GM04503 (cell line): ENCODE results near the gene NCAPG2.
"Not testable (repeated sequence)": the region's sequence is repeated elsewhere in the genome, so short reads cannot be mapped to it uniquely, and the experiment has no call there.

ENCODE experiments used
- DNase-seq: peaks from one replicate; pipeline ENCODE4 v3.0.0-alpha.2; 2012; ENCODE audit warnings: low read depth

Gene NCAPG2

DNA sequence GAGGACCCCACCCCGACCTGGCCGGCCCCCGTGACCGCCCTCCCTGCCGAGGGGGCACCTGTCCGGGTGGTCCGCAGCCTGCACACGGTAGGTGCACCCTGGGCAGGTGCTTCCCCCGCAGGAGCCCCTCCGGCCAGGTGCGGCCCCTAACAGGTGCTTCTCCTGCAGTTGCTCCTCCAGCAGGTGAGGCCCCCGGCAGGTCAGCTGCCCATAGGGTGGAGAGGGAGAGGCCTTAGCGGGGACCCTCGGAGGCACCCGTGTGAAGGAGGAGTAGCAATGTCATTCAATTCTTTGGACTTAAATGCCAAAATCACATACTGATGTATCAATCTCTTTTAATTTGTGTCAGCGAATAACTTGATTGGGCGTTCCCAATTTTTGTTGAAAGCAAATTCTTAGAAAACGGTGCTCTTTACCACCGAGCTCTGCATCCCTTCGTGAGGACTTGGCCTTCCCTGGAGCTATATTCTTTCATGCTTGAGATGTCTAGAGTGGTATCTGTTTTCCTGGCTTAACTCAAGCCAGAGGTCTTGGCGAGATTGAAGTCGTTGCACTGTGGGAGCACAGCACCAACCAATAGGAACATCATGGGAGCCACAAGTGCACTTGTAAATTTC lies 738 bp upstream of the NCAPG2 start:
- DNase-seq, result no peak

- DNase-seq, result not testable (repeated sequence)
Measured at GRCh38 chr7:158703679-158704523, 703 bp downstream of the NCAPG2 start.

DNA sequence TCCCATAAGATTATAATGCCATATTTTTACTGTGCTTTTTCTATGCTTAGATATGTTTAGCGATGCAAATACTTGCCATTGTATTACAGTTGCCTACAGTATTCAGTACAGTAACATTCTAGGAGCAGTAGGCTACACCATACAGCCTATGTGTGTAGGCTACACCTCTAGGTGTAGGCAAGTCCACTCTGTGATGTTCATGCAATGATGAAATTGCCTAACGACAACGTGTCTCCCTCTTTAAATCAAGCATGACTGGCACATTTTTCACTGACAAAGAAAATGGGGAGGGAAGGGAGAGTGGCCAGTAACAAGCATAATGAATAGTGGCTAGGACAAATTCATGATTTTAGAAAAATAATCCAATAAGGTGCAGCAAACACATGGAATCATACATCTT lies 1.7 kb downstream of the NCAPG2 start:
- DNase-seq, result no peak

DNA sequence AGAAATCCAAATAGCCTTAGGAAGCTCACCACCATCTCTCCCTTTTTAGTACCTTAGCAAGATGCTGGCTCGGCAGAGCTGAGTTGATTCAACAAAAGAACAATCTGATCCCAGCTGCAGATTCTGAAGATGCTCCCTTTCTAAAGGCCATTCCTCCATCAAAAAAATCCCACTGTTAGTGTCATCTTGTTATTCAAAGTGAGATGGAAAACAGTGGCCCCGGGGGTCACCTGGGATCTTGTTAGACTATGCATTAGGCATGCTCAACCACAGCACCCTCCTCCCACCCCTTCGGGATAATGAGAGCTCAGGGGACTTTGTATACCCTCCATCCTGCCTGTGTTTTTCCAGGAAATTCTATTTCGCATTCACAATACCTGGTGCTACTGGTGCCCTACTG lies 2.4 kb downstream of the NCAPG2 start:
- no peak for DNase-seq

DNA sequence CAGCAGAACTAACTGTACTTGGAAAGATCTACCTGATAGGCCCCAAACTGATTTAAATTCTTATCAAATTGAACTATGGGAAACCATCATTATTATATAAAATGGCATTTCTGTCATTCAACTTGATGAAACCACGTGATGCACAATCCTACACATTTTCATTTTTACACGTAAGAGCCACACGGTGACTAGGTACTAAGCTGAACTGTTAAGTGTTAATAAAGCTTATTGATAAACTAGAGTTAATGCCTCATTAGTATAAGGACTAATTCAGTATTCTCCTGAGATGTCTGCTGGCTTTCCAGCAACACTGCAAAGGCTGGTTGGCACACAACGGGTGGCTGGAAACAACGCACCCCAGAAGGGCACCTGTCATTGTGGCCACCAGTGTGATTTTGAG lies 4.6 kb downstream of the NCAPG2 start:
- DNase-seq, result no peak

- DNase-seq, result no peak
Measured at GRCh38 chr7:158699341-158699740, 5.3 kb downstream of the NCAPG2 start.

GRCh38 chr7:158698657-158699195 lies 5.9 kb downstream of the NCAPG2 start:
- DNase-seq, result no peak

DNA sequence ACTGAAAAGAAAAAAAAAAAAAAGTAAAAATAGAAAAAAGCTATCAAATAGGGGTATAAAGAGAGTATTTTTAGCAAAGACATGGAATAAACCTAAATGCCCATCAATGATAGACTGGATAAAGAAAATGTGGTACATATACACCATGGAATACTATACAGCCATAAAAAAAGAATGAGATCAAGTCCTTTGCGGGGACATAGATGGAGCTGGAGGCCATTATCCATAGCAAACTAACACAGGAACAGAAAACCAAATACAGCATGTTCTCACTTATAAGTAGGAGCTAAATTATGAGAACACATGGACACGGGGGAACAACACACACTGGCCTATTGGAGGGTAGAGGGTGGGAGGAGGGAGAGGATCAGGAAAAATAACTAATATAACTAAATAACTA lies 7.0 kb downstream of the NCAPG2 start:
- DNase-seq, result not testable (repeated sequence)

DNA sequence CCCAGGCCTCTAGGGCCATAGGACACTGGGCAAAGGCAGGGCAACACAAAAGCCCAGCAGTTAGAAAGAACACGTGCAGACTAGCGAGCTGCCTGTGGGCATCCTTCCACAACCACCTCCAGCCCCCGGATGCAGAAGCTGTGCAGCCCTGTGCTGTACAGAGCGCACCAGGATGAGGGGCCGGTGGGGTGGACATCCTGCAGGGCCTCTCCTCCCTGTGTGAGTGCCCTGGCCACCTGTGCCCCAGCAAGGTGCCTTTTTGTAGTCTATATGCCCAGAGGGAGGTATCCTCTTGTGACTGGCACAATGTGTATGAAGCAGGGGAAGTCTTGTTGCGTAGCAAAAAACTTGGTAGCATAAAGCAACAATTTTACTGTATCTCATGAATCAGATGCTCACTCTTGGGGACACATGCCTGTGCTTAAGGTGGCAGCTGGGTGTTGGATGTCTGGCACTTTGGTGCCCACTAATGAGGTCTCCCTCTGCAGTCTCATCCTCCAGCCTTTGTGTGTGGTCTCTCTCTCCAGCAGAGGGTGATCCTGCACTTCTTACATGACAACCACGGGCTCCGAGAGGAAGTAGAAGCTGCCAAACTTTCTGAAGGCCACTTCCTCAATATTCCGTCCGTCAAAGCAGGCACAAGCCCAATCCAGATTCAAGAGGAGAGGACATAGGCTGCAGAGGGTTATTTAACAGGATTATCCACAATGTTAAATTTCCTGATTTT lies 8.7 kb downstream of the NCAPG2 start:
- peak; percentile 43 for DNase-seq

- DNase-seq, result no peak
Measured at GRCh38 chr7:158695056-158695455, 9.5 kb downstream of the NCAPG2 start.

- DNase-seq, result no peak
Measured at GRCh38 chr7:158694650-158695049, 10.0 kb downstream of the NCAPG2 start.

- no peak for DNase-seq
Measured at GRCh38 chr7:158689488-158689887, 15.1 kb downstream of the NCAPG2 start.

DNA sequence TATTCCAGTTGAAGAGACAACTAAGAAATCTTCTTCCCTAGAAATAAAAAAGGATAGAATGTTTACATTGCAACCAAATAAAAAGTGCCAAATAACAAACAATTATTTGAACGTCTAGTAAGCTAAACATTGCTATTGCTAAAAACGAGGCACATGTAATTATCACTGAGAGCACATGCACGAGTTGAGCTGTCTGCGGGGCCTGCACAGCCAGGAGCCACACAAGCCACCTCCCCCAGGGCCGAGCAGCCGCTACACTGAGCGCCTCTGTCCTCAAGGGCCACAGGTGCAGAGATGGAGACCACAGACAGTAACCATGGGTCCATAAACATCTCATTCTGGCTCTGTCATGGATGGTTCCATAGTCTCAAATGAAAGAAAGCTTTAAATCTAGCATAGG lies 17.2 kb downstream of the NCAPG2 start:
- DNase-seq, result no peak

- no peak for DNase-seq
Measured at GRCh38 chr7:158685693-158686092, 18.9 kb downstream of the NCAPG2 start.

- DNase-seq, result no peak
Measured at GRCh38 chr7:158684329-158684728, 20.3 kb downstream of the NCAPG2 start.

GRCh38 chr7:158683541-158683940 lies 21.1 kb downstream of the NCAPG2 start:
- no peak for DNase-seq

DNA sequence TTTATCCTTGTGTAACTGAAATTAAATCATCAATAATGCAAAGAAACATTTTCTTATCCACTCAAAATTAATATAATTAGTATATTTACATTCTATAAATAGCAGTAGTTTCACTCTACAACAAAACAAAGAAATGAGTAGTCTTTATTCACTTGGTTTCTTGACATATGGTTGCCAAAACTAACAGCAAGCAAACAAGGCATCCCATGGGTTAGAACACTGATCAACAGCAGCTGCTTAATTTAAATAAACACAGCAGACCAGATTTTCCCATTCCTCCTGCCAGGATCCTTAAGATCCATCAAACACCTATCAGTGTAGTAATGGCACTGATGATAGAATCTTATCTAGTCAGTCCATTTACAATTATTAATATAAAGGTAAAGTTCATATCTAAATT lies 22.1 kb downstream of the NCAPG2 start:
- no peak for DNase-seq

DNA sequence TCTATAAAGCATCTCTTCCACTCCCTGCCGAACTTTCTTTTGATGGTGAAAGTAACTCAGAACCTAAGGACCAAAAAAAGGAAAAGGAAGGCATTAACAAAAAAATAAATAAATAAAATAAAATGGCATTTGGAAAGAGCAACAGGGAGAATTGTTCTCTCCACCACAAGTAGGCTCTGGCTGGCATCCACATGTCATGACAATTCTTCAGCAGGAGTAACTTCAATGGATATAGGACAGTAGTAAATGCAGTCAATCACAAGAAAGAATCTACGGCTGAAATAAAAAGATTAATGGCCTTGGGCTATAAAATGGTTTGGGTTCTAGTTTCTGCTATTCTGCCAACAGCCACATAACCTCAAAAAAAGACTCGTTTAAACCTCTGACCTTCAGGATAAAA lies 23.9 kb downstream of the NCAPG2 start:
- no peak for DNase-seq

- no peak for DNase-seq
Measured at GRCh38 chr7:158676906-158677305, 27.7 kb downstream of the NCAPG2 start.

GRCh38 chr7:158676171-158676840 lies 28.3 kb downstream of the NCAPG2 start:
- DNase-seq, result no peak

DNA sequence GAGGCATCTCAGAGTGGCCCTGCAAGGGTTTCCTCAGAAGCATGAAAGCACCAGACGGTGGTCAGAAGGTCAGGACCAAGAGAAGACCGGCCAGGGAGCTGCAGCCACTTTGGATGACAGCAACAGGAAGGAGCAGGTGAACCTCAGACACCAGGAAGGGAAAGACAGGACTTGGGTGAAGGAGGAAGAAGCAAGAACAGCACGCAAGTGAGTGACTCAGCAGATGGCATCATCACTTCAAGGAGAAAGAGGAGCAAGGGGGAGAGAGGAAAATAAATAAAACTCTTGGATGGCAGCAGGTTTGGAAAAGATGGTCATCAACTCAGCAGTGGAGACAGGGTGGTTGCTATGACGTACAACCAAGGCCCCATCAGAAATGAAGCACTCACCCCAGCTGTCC lies 31.6 kb downstream of the NCAPG2 start:
- DNase-seq, result no peak

DNA sequence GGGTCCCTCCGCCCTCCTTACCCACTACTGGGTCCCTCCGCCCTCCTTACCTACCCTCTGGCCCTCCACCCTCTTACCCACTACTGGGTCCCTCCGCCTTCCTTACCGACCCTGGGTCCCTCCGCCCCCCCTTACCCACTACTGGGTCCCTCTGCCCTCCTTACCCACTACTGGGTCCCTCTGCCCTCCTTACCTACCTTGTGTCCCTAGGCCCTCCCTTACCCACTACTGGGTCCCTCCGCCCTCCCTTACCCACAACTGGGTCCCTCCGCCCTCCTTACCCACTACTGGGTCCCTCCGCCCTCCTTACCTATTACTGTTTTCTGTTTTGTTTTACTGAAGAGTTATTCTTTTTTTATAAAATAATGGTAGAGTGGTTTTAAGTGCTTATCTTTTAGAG lies 36.5 kb downstream of the NCAPG2 start:
- DNase-seq, result not testable (repeated sequence)
